Upper lobe of left lung (tissue), 6 donors: ENCODE results near the gene SMOC1. TPM values are rescaled to one million over a fixed set of nuclear protein-coding genes. Genes with fewer than 3 reads are reported as not detected.

Experiments
- ATAC-seq, 2 donors: fragments of 200-7000 bp; cut with Tn5 transposase; one replicate each; pipeline ENCODE4 v1.9.1; 2022; ENCODE audit warnings: mild to moderate bottlenecking in 2 of 2, moderate library complexity in 2 of 2; ENCODE audit not compliant: low FRiP score in 2 of 2
- DNase-seq, 2 donors: peaks; one replicate each; pipeline ENCODE4 v3.0.0-alpha.2; 2019 to 2020
- H3K27ac ChIP-seq, 4 donors: fragments of 200-600 bp; sonication (generic); one replicate each; pipeline ENCODE4 v1.5.1; 2016 to 2019
- H3K27me3 ChIP-seq, 4 donors: fragments of 200-600 bp; sonication (generic); one replicate each; pipeline ENCODE4 v1.5.1; 2017 to 2019
- H3K36me3 ChIP-seq, 4 donors: fragments of 200-600 bp; sonication (generic); one replicate each; pipeline ENCODE4 v1.5.1; 2016 to 2019
- H3K4me1 ChIP-seq, 4 donors: fragments of 200-600 bp; sonication (generic); one replicate each; pipeline ENCODE4 v1.5.1; 2018 to 2019
- H3K4me3 ChIP-seq, 4 donors: fragments of 200-600 bp; sonication (generic); one replicate each; pipeline ENCODE4 v1.5.1; 2017 to 2019; ENCODE audit warnings: mild to moderate bottlenecking in 2 of 4, moderate library complexity in 1 of 4
- H3K9me3 ChIP-seq, 4 donors: fragments of 200-600 bp; sonication (generic); one replicate each; pipeline ENCODE4 v1.5.1; 2018 to 2019
- CTCF ChIP-seq, 6 experiments: fragments of 450-650 bp in 4 of 6; fragments of 200-600 bp in 2 of 6; sonication (generic) in 2 of 6; IDR thresholded peaks; one replicate each; pipeline ENCODE4 v1.5.1; 2016 to 2019; ENCODE audit warnings: antibody characterized with exemption in 6 of 6
- EP300 ChIP-seq, 4 donors: sonication (generic); formaldehyde crosslinking; IDR thresholded peaks; one replicate each; pipeline ENCODE4 v1.5.1; 2017; ENCODE audit warnings: antibody characterized with exemption in 4 of 4, control low read depth in 2 of 4
- POLR2A ChIP-seq, 4 donors: fragments of 450-650 bp; IDR thresholded peaks; one replicate each; pipeline ENCODE4 v1.5.1; 2016 to 2017; ENCODE audit warnings: antibody characterized with exemption in 4 of 4, mild to moderate bottlenecking in 2 of 4
- POLR2AphosphoS5 ChIP-seq, 2 donors: sonication (generic); formaldehyde crosslinking; IDR thresholded peaks; one replicate each; pipeline ENCODE4 v1.5.1; 2017; ENCODE audit warnings: antibody characterized with exemption in 2 of 2
- WGBS, 2 donors: methylation state at CpG; one replicate each; pipeline ENCODE4 v1.1.5; 2017 to 2018; 5-methylcytosine and 5-hydroxymethylcytosine counted together
- total RNA-seq, 6 donors: library from RNA; depleted of rRNA in 4 of 6; stranded (reverse); fragments of >200 nt in 4 of 6; gene quantifications; one replicate each; pipeline versions ENCODE4 v1.1.0 to v1.2.1, GENCODE V29; 2016 to 2021
- donor health status: DM: no; HTN: no; CAD: no; lungs with moderate emphysema.
- donor health status: DM: no; HTN: yes; CAD: no; lungs with severe emphysema.

SMOC1 gene
- total RNA-seq, 6 donors from 2014 or later = 0.22 to 1.3 (median 0.61) TPM; not detected in 1

- Histone ChIP-seq H3K4me1 (no peaks in the 10 kb centered on the region), H3K27me3 (peaks cover 0 to 4% (median 0%) of the 10 kb centered on the region in 4 donors), H3K36me3 (no peaks in the 10 kb centered on the region), H3K9me3 (no peaks in the 10 kb centered on the region), H3K27ac (no peak overlapping the region), H3K4me3 (no peak overlapping the region)
- TF ChIP-seq CTCF (IDR thresholded peaks at IDR 0.05) = no peak
- no peak for TF ChIP-seq POLR2AphosphoS5 (IDR thresholded peaks at IDR 0.05)
- TF ChIP-seq POLR2A (IDR thresholded peaks at IDR 0.05) = no peak
- TF ChIP-seq EP300 (IDR thresholded peaks at IDR 0.05) = no peak
- DNase-seq (no peak), ATAC-seq (no peak)
Measured at GRCh38 chr14:70078329-70078728, 199.1 kb downstream of the SMOC1 start.

DNA sequence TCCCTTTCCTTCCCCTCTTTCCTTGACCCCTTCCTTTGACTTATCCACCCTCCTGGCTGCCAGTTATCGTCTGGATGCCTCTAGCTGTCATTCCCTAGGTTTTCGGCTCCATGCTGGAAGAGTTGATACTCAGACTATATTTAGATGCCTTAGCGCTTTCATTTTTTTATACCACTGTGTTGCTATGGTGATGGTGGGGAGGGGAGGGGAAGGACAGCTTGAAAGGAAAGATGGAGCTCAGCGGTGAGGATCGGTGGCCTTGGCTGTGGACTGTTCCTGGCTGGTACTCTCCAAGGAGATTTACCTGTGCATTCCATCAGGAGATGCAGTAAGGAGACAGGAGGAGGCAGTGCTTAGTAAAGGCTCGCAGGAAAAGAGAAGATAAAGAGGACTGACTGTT lies 200.9 kb downstream of the SMOC1 start:
- no peaks in the 10 kb centered on the region for H3K4me1 ChIP-seq
- peaks cover 0 to 4% (median 0%) of the 10 kb centered on the region in 4 donors for H3K27me3 ChIP-seq
- H3K27ac ChIP-seq = no peak overlapping the region
- DNase-seq = no peak
- no peaks in the 10 kb centered on the region for H3K36me3 ChIP-seq
- H3K4me3 ChIP-seq = no peak overlapping the region
- ATAC-seq = no peak
- WGBS, 2 donors = 78 to 81% methylated on average over 6 of the region's 6 CpGs
- TF ChIP-seq POLR2AphosphoS5 (IDR thresholded peaks at IDR 0.05) = no peak
- TF ChIP-seq CTCF (IDR thresholded peaks at IDR 0.05) = no peak
- TF ChIP-seq POLR2A (IDR thresholded peaks at IDR 0.05) = no peak
- TF ChIP-seq EP300 (IDR thresholded peaks at IDR 0.05) = no peak
- no peaks in the 10 kb centered on the region for H3K9me3 ChIP-seq

Other genes with a start within 250 kb of the SMOC1 start
- gene SRSF5, start 112.3 kb upstream of the SMOC1 start, total RNA-seq = 1,000 to 10,000 TPM in 1 of 6 donors, 100 to 1,000 TPM in 5; 238 to 1,033 (median 288) TPM
- gene SLC10A1, start 82.2 kb upstream of the SMOC1 start, total RNA-seq = not detected